Spleen (tissue), 11 donors: ENCODE data around the gene STAT1. TPM values are rescaled to one million over a fixed set of nuclear protein-coding genes. Genes with fewer than 3 reads are reported as not detected.

Source experiments
- DNase-seq: peaks from one replicate; pipeline ENCODE4 v3.0.0-alpha.2; 2020
- H3K27ac ChIP-seq, 8 donors: fragments of 200-600 bp; sonication (generic) in 7 of 8; 1 replicate in 4 of 8; 2 replicates in 4 of 8; pipeline versions ENCODE4 v1.5.0 to v1.8.0; 2016 to 2021; ENCODE audit warnings: inconsistent platforms in 4 of 8, mild to moderate bottlenecking in 4 of 8, moderate library complexity in 1 of 8
- H3K27me3 ChIP-seq, 7 donors: fragments of 200-600 bp; sonication (generic) in 6 of 7; replicated peaks in 1 of 7; 1 replicate in 4 of 7; 2 replicates in 3 of 7; pipeline versions ENCODE4 v1.5.0 to v1.8.0; 2016 to 2021; ENCODE audit warnings: inconsistent platforms in 3 of 7, mild to moderate bottlenecking in 1 of 7
- H3K36me3 ChIP-seq, 6 donors: fragments of 200-600 bp; sonication (generic) in 5 of 6; 1 replicate in 4 of 6; 2 replicates in 2 of 6; pipeline versions ENCODE4 v1.5.0 to v1.8.0; 2016 to 2021; ENCODE audit warnings: inconsistent platforms in 2 of 6
- H3K4me1 ChIP-seq, 6 donors: fragments of 200-600 bp; sonication (generic) in 5 of 6; 1 replicate in 3 of 6; 2 replicates in 3 of 6; pipeline versions ENCODE4 v1.5.0 to v1.8.0; 2016 to 2021; ENCODE audit warnings: inconsistent platforms in 3 of 6
- H3K4me3 ChIP-seq, 8 donors: fragments of 200-600 bp; sonication (generic) in 7 of 8; 1 replicate in 4 of 8; 2 replicates in 4 of 8; pipeline versions ENCODE4 v1.5.0 to v1.8.0; 2016 to 2021; ENCODE audit warnings: inconsistent platforms in 4 of 8, mild to moderate bottlenecking in 4 of 8, moderate library complexity in 2 of 8
- H3K9me3 ChIP-seq, 8 donors: fragments of 200-600 bp; sonication (generic) in 7 of 8; 1 replicate in 4 of 8; 2 replicates in 4 of 8; pipeline versions ENCODE4 v1.5.0 to v1.8.0; 2016 to 2021; ENCODE audit warnings: inconsistent platforms in 4 of 8
- POLR2A ChIP-seq, 3 donors: fragments of 450-650 bp; IDR thresholded peaks; one replicate each; pipeline ENCODE4 v1.5.1; 2017; ENCODE audit warnings: antibody characterized with exemption in 3 of 3, mild to moderate bottlenecking in 1 of 3
- POLR2AphosphoS5 ChIP-seq, 3 donors: sonication (generic); formaldehyde crosslinking; IDR thresholded peaks; one replicate each; pipeline ENCODE4 v1.5.1; 2017; ENCODE audit warnings: antibody characterized with exemption in 3 of 3
- WGBS, 5 donors: extraction: QIAGEN DNeasy Blood & Tissue Kit in 3 of 5; methylation state at CpG; one replicate each; pipeline versions ENCODE4 v1.1.5 to v1.1.7; 2013 to 2018; 5-methylcytosine and 5-hydroxymethylcytosine counted together
- intact Hi-C: fragments of 100-400 bp; cut with DNase I; formaldehyde crosslinking; loops from one replicate; pipeline ENCODE4 v1.15.0; 2023; ENCODE audit warnings: low total_unique reads
- polyA plus RNA-seq, 3 donors: library from polyadenylated mRNA; stranded (reverse); fragments of 200-250 nt; gene quantifications; one replicate each; pipeline ENCODE4 v1.2.1, GENCODE V29; 2013
- total RNA-seq, 7 donors: library from RNA; depleted of rRNA in 3 of 7; stranded (reverse); fragments of >200 nt in 3 of 7; fragmentation: NEBNext Ultra II Directional in 4 of 7; extraction: Animal tissue kit (Norgen Biotek cat#: 25700) in 4 of 7; gene quantifications; one replicate each; pipeline versions ENCODE4 v1.1.0 to v1.2.1, GENCODE V29; 2016 to 2021
- TF ChIP-seq, protein P1 (sequence below), 11 experiments: fragments of 200-600 bp in 7 of 11; fragments of 450-650 bp in 4 of 11; sonication (generic) in 4 of 11; IDR thresholded peaks in 8 of 11; conservative IDR thresholded peaks in 3 of 11; 1 replicate in 7 of 11; 2 replicates in 4 of 11; pipeline versions ENCODE4 v1.4.0 to v1.8.0; 2016 to 2021; ENCODE audit warnings: antibody characterized with exemption in 11 of 11, inconsistent platforms in 4 of 11, mild to moderate bottlenecking in 1 of 11
- donor health status: healthy with polysubstance abuse.
- donor health status: DM: no; HTN: no; CAD: no; lungs with moderate emphysema.
- donor health status: DM: no; HTN: no; CAD: no.
- donor health status: Bipolar disorder and iron deficiency.
- donor health status: healthy.
- donor health status: DM: no; HTN: no; CAD: no.
- donor health status: DM: yes; HTN: yes; CAD: no.

STAT1 gene
- total and polyA plus RNA-seq, 10 donors: 19.5 to 246 (median 119) TPM

DNA sequence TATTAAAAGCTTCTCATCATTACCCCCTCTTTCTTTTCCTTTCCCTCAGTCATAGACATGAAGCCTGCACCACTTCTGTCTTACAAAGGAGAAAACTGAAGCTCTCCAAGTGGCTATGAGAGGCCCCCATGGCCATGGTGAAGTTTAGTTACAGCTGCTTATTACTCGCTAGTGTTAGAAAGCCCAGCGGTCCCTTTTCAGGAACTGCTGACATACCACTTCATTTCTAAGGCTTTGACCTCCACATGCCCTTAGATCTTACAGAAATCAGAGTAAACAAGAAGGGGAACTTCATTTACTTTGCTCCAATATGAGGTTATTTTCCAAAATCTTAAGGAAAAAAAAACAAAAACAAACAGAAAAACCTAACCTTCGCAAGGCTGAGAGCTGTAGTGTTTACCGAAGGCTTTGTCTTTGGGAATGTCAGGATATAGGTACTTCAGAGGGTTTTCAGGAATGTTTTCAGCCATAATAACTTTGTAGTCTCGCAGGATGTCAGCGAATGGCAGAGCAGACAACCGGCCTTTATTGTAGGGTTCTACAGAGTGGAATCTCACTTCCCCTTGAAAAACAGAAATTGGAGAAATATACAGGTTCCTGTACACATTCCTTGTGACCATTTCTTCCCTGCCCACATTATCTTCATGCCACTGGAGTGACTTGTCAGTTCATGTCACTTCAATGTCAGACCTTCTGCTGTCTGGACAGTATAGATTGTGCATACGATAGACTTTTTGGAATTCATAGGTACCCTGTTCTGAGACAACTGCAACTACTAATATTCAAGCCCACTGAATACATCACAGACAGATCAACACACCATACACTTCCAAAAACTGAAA is 18.8 kb upstream of the STAT1 start:
- Histone ChIP-seq H3K27me3 (no peaks in the 10 kb centered on the region), H3K9me3 (no peaks in the 10 kb centered on the region), H3K36me3 (peaks cover 0 to 41% (median 7%) of the 10 kb centered on the region in 6 donors), H3K4me3 (no peak overlapping the region), H3K4me1 (peaks cover 8 to 52% (median 30%) of the 10 kb centered on the region in 6 donors), H3K27ac (peak overlapping the region in 7 of 8 donors; percentile 7 to 45 (median 22))
- TF ChIP-seq POLR2AphosphoS5 (IDR thresholded peaks at IDR 0.05) (no peak), POLR2A (IDR thresholded peaks at IDR 0.05) (no peak)
- TF ChIP-seq, protein P1, sequence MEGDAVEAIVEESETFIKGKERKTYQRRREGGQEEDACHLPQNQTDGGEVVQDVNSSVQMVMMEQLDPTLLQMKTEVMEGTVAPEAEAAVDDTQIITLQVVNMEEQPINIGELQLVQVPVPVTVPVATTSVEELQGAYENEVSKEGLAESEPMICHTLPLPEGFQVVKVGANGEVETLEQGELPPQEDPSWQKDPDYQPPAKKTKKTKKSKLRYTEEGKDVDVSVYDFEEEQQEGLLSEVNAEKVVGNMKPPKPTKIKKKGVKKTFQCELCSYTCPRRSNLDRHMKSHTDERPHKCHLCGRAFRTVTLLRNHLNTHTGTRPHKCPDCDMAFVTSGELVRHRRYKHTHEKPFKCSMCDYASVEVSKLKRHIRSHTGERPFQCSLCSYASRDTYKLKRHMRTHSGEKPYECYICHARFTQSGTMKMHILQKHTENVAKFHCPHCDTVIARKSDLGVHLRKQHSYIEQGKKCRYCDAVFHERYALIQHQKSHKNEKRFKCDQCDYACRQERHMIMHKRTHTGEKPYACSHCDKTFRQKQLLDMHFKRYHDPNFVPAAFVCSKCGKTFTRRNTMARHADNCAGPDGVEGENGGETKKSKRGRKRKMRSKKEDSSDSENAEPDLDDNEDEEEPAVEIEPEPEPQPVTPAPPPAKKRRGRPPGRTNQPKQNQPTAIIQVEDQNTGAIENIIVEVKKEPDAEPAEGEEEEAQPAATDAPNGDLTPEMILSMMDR (IDR thresholded peaks at IDR 0.05 in 8 of 11, conservative IDR thresholded peaks at IDR 0.05 in 3 of 11): no peak
- intact Hi-C loops: loop anchor here (10.0 kb wide), 1 partner anchor 248 kb away; no protein-coding TSS in a partner anchor
- WGBS, 5 donors: 59 to 72% (median 65%) methylated on average over 8 of the region's 8 CpGs
- DNase-seq: no peak

DNA sequence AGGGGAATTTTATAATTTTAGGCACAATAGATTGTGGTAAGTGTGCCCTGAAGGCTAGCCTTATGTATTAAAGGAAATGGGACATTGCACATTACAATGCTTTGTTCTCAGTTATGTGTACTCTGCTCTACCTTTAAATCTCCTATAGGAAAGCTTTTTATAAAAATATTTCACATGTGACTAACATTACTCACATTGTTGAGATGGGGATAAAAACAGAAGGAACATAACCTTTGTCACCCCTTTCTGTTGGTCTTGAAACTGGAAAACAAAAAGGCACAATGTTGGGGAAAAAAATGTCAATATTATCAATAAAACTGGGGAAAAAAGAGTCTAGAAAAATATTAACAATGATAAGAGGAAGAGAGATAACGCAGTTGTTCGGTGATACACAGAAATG is 17.3 kb upstream of the STAT1 start:
- DNase-seq: no peak
- 91 to 97% (median 94%) methylated on average over 2 of the region's 2 CpGs for WGBS, 5 donors
- Histone ChIP-seq H3K4me1 (peaks cover 8 to 52% (median 30%) of the 10 kb centered on the region in 6 donors), H3K36me3 (peaks cover 0 to 40% (median 7%) of the 10 kb centered on the region in 6 donors), H3K27ac (peak overlapping the region in 1 of 8 donors; percentile 61), H3K4me3 (no peak overlapping the region), H3K9me3 (no peaks in the 10 kb centered on the region), H3K27me3 (no peaks in the 10 kb centered on the region)
- intact Hi-C loops: loop anchor here (10.0 kb wide), 1 partner anchor 246 kb away; no protein-coding TSS in a partner anchor
- TF ChIP-seq, protein P1 (IDR thresholded peaks at IDR 0.05 in 8 of 11, conservative IDR thresholded peaks at IDR 0.05 in 3 of 11): no peak
- TF ChIP-seq POLR2AphosphoS5 (IDR thresholded peaks at IDR 0.05): no peak
- no peak for TF ChIP-seq POLR2A (IDR thresholded peaks at IDR 0.05)

DNA sequence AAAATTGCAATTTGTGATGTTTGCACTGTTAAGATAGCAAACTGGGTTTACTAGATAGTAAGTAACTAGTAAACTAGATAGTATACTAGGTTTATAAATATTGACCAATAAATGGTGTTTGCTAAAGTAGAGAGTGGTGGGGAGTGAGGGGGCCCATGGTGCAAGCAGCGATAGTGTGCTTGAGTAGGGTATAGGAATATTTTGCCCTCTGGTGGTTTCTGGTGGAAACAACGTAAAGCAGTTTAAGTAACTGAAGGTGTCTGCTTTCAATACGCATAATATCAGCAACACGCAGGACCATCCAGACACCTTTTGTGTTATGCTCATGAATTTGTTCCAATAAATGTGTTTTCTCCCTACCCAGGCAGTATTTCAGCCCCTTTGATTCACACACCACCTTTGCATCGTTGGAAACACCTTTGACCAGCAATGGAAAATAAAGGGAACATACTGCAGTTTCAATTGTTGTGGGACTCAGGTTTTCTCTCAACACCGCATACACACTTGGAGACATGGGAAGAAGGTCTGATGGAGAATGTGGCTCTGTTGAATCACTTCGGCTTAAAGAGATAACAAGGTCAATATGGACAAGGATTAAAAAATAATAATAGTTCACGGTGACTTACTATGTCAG is 16.7 kb upstream of the STAT1 start:
- TF ChIP-seq POLR2AphosphoS5 (IDR thresholded peaks at IDR 0.05): no peak
- TF ChIP-seq, protein P1 (IDR thresholded peaks at IDR 0.05 in 8 of 11, conservative IDR thresholded peaks at IDR 0.05 in 3 of 11): peak; percentile 33 to 72 (median 65)
- H3K9me3 ChIP-seq: no peaks in the 10 kb centered on the region
- DNase-seq: no peak
- H3K27me3 ChIP-seq: no peaks in the 10 kb centered on the region
- H3K4me3 ChIP-seq: peak overlapping the region in 1 of 8 donors; percentile 33
- H3K27ac ChIP-seq: peak overlapping the region in 4 of 8 donors; percentile 40 to 68 (median 55)
- H3K4me1 ChIP-seq: peaks cover 8 to 57% (median 33%) of the 10 kb centered on the region in 6 donors
- whole genome bisulfite sequencing, 5 donors: 43 to 52% (median 48%) methylated on average over 8 of the region's 8 CpGs
- peaks cover 0 to 34% (median 2%) of the 10 kb centered on the region in 6 donors for H3K36me3 ChIP-seq
- intact Hi-C loops: loop anchor here (10.0 kb wide), 1 partner anchor 246 kb away; no protein-coding TSS in a partner anchor
